ENCODE data around the gene PMPCA. TPM values are rescaled to one million over a fixed set of nuclear protein-coding genes. Genes with fewer than 3 reads are reported as not detected.
A peak's percentile ranks its signal among the peaks of the same experiment; 100 is the strongest.

PMPCA gene
- polyA plus RNA-seq, 1 experiment: 65.8 TPM

- Histone ChIP-seq H3K9me3 (ENCODE audit: control insufficient read depth, insufficient read depth, low read length) (peaks cover 12% of the 10 kb centered on the region; the same call in 1 of the 2 replicates), H3K27me3 (ENCODE audit: control insufficient read depth, insufficient read depth, low read length) (no peaks in the 10 kb centered on the region), H3K27ac (ENCODE audit: low read depth, low read length) (peak within 1 kb of the TSS; percentile 89), H3K4me3 (ENCODE audit: low read depth, low read length) (no peak within 1 kb of the TSS)
- no peak for TF ChIP-seq CTCF (IDR thresholded peaks at IDR 0.05; ENCODE audit: low read depth, low read length)
- no peak for DNase-seq (ENCODE audit: low read depth, low spot score)
- POLR2A ChIA-PET: interaction anchor here (1.0 to 1.6 kb wide), 2 partner anchors 11 to 46 kb away, joined by 3 to 22 read pairs; partner anchors contain the start of genes DNLZ and GPSM1
- CTCF ChIA-PET: interaction anchor here (1.5 to 1.8 kb wide), 2 partner anchors 10 to 61 kb away, joined by 8 to 9 read pairs; partner anchors contain the start of gene DNLZ
Observed at GRCh38 chr9:136373300-136374182, 36.9 kb upstream of the PMPCA start, which contains the start of gene CARD9. TSS of gene CARD9 (minus strand) at chr9:136373669. CDS start at chr9:136372078, 1,591 bp downstream.

DNA sequence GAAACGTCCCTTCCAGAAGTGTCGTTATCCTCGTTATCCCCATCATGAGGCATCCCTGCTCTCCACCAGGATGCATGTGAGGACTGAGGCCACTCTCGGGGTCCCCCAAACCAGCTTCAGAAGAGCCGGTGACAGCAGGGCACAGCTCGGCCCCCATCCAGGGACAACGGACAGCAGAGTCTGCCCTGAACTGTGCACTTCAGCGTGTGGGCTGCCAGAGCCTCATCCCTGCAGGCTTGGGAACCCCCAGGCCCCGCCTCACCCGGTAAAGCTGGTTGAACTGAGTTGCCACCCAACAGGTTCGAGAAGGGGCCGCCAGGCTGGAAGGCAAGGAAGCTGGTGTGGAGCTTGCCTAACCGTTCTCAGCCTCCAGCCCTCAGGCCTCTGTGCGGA is 36.3 kb upstream of the PMPCA start:
- no peak for TF ChIP-seq CTCF (IDR thresholded peaks at IDR 0.05; ENCODE audit: low read depth, low read length)
- ChIA-PET CTCF (no interaction called here), POLR2A (no interaction called here)
- Histone ChIP-seq H3K4me3 (ENCODE audit: low read depth, low read length) (no peak overlapping the region), H3K27ac (ENCODE audit: low read depth, low read length) (no peak overlapping the region), H3K9me3 (ENCODE audit: control insufficient read depth, insufficient read depth, low read length) (peaks cover 12% of the 10 kb centered on the region; the same call in 1 of the 2 replicates), H3K27me3 (ENCODE audit: control insufficient read depth, insufficient read depth, low read length) (no peaks in the 10 kb centered on the region)
- no peak for DNase-seq (ENCODE audit: low read depth, low spot score)

DNA sequence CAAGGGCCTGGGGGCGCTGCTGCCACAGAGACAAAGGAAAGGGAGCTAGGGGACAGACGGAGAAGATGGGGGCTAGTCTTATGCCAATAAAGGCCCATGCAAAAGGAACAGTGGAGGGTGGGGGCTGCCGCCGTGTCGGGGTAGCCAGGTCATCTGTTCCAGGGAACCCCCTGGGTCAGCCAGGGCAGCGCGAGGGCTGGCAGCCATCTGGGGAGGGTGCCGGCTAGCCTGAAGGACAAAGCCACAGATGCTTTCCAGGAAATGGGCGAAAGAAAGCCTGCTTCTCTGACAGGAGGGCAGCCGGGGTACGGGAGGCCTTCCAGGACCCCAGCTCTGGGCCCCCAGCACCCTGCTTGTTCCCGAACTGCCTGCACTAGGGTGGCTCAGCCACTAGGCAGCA is 35.4 kb upstream of the PMPCA start:
- TF ChIP-seq CTCF (IDR thresholded peaks at IDR 0.05; ENCODE audit: low read depth, low read length): no peak
- no peak overlapping the region for H3K4me3 ChIP-seq (ENCODE audit: low read depth, low read length)
- H3K9me3 ChIP-seq (ENCODE audit: control insufficient read depth, insufficient read depth, low read length): peaks cover 12% of the 10 kb centered on the region; the same call in 1 of the 2 replicates
- H3K27ac ChIP-seq (ENCODE audit: low read depth, low read length): no peak overlapping the region
- H3K27me3 ChIP-seq (ENCODE audit: control insufficient read depth, insufficient read depth, low read length): no peaks in the 10 kb centered on the region
- ChIA-PET POLR2A (interaction anchor here (1.2 kb wide), 1 partner anchor 12 kb away, joined by 3 read pairs; no protein-coding TSS in a partner anchor), CTCF (no interaction called here)
- no peak for DNase-seq (ENCODE audit: low read depth, low spot score)

DNA sequence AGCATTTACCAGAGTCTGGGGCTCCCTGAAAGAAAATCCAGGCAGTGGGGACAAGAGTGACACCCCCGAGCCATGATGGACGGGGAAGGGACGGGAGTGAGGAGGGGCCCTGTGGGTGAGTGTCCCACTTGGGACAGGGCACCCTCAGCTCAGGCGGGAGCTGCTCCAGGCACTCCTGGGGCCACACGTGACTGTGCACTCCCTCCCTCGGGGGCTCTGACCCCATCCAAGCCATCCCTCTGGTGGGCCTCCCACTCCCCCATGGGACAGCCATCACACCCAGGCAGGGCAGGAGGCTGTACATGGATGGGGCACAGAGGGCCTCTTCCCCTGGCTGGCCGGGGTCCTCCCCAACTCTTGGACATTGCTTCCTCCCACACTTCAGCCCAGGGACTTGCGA is 34.0 kb upstream of the PMPCA start:
- ChIA-PET POLR2A (no interaction called here), CTCF (no interaction called here)
- Histone ChIP-seq H3K27ac (ENCODE audit: low read depth, low read length) (no peak overlapping the region), H3K27me3 (ENCODE audit: control insufficient read depth, insufficient read depth, low read length) (no peaks in the 10 kb centered on the region), H3K4me3 (ENCODE audit: low read depth, low read length) (no peak overlapping the region), H3K9me3 (ENCODE audit: control insufficient read depth, insufficient read depth, low read length) (peaks cover 6% of the 10 kb centered on the region; the same call in 1 of the 2 replicates)
- DNase-seq (ENCODE audit: low read depth, low spot score): no peak
- no peak for TF ChIP-seq CTCF (IDR thresholded peaks at IDR 0.05; ENCODE audit: low read depth, low read length)

Measured in AG04450 (cell line).